Neural cell (in vitro differentiated cells): Measurements from ENCODE around the gene ADK. TPM values are rescaled to one million over a fixed set of nuclear protein-coding genes. Genes with fewer than 3 reads are reported as not detected.
"Not testable (repeated sequence)": the region's sequence is repeated elsewhere in the genome, so short reads cannot be mapped to it uniquely, and the experiment has no call there.

Source experiments
- H2AFZ ChIP-seq: fragments of 200-600, 300-800 bp; sonication (generic), shearing (Covaris generic); 2 replicates; pipeline ENCODE4 v1.6.0; 2014; ENCODE audit warnings: low read depth, mild to moderate bottlenecking, antibody characterized with exemption, low read length, moderate library complexity
- H3F3A ChIP-seq: fragments of 200-600 bp; shearing (Covaris generic); 2 replicates; pipeline ENCODE4 v1.6.1; 2016; ENCODE audit warnings: mild to moderate bottlenecking, moderate library complexity, mixed read lengths, antibody characterized with exemption, low read length; ENCODE audit not compliant: insufficient read depth, poor library complexity, severe bottlenecking
- H3K27ac ChIP-seq: fragments of 200-600, 300-800 bp; sonication (generic), shearing (Covaris generic); 2 replicates; pipeline ENCODE4 v1.5.1; 2014; ENCODE audit warnings: mild to moderate bottlenecking, low read length, moderate library complexity
- H3K27me3 ChIP-seq: fragments of 300-800, 200-600 bp; sonication (generic), shearing (Covaris generic); 2 replicates; pipeline ENCODE4 v1.6.0; 2014; ENCODE audit warnings: mild to moderate bottlenecking, low read depth, low read length, moderate library complexity; ENCODE audit not compliant: insufficient read depth
- H3K36me3 ChIP-seq: fragments of 300-800, 200-600 bp; sonication (generic), shearing (Covaris generic); 2 replicates; pipeline ENCODE4 v1.5.1; 2014; ENCODE audit warnings: mild to moderate bottlenecking, antibody characterized with exemption, low read length, moderate library complexity; ENCODE audit not compliant: insufficient read depth
- H3K4me2 ChIP-seq: fragments of 300-800, 200-600 bp; sonication (generic), shearing (Covaris generic); 2 replicates; pipeline ENCODE4 v1.6.0; 2014; ENCODE audit warnings: mild to moderate bottlenecking, low read length
- H3K4me3 ChIP-seq: fragments of 300-800, 200-600 bp; sonication (generic), shearing (Covaris generic); 2 replicates; pipeline ENCODE4 v1.5.1; 2014; ENCODE audit warnings: mild to moderate bottlenecking, low read length, moderate library complexity
- H3K79me2 ChIP-seq: fragments of 200-600 bp; shearing (Covaris generic); replicated peaks from 2 replicates; pipeline ENCODE4 v1.6.0; 2014; ENCODE audit warnings: mild to moderate bottlenecking, low read length, moderate library complexity; ENCODE audit not compliant: insufficient read depth
- H3K9ac ChIP-seq: fragments of 300-800, 200-600 bp; sonication (generic), shearing (Covaris generic); 2 replicates; pipeline ENCODE4 v1.6.1; 2016; ENCODE audit warnings: mild to moderate bottlenecking, low read length, mixed read lengths
- H3K9me2 ChIP-seq: fragments of 200-600 bp; shearing (Covaris generic); 2 replicates; pipeline ENCODE4 v1.6.1; 2016; ENCODE audit warnings: mild to moderate bottlenecking, low read length, mixed read lengths; ENCODE audit not compliant: insufficient read depth
- H3K9me3 ChIP-seq: fragments of 200-600, 300-800 bp; sonication (generic), shearing (Covaris generic); 2 replicates; pipeline ENCODE4 v1.6.1; 2016; ENCODE audit warnings: mild to moderate bottlenecking, mixed run types, low read length, moderate library complexity, mixed read lengths
- H4K20me1 ChIP-seq: fragments of 200-600 bp; shearing (Covaris generic); 2 replicates; pipeline ENCODE4 v1.6.1; 2016; ENCODE audit warnings: mild to moderate bottlenecking, mixed run types; ENCODE audit not compliant: insufficient read depth
- EP300 ChIP-seq: fragments of 450-650 bp; conservative IDR thresholded peaks from 2 replicates; pipeline ENCODE4 v1.6.1; 2014; ENCODE audit warnings: antibody characterized with exemption, mild to moderate bottlenecking, moderate library complexity; ENCODE audit not compliant: poor library complexity, severe bottlenecking
- EZH2 ChIP-seq: fragments of 200-600, 300-800 bp; shearing (Covaris generic), sonication (generic); IDR thresholded peaks from 2 replicates; pipeline ENCODE4 v1.6.1; 2014; ENCODE audit warnings: antibody characterized with exemption, low read length, borderline replicate concordance, mild to moderate bottlenecking; ENCODE audit not compliant: insufficient read depth, poor library complexity, severe bottlenecking
- MXI1 ChIP-seq: fragments of 450-650 bp; conservative IDR thresholded peaks from 2 replicates; pipeline ENCODE4 v1.6.1; 2014; ENCODE audit warnings: antibody characterized with exemption, mild to moderate bottlenecking; ENCODE audit not compliant: poor library complexity, severe bottlenecking
- POLR2AphosphoS5 ChIP-seq: IDR thresholded peaks from 2 replicates; pipeline ENCODE4 v1.6.1; 2012
- RAD21 ChIP-seq: fragments of 450-650 bp; conservative IDR thresholded peaks from 2 replicates; pipeline ENCODE4 v1.6.1; 2014; ENCODE audit warnings: antibody characterized with exemption, mild to moderate bottlenecking, moderate library complexity
- SMC3 ChIP-seq: fragments of 450-650 bp; conservative IDR thresholded peaks from 2 replicates; pipeline ENCODE4 v1.6.1; 2014; ENCODE audit warnings: antibody characterized with exemption, mild to moderate bottlenecking, moderate library complexity; ENCODE audit not compliant: poor library complexity
- TAF1 ChIP-seq: IDR thresholded peaks from 2 replicates; pipeline ENCODE4 v1.6.1; 2012; ENCODE audit warnings: low read depth
- polyA plus RNA-seq: library from polyadenylated mRNA; depleted of rRNA; stranded (reverse); fragments of >200 nt; gene quantifications from 2 replicates; pipeline ENCODE4 v1.2.3, GENCODE V29; 2014
- TF ChIP-seq, protein P1 (sequence below): IDR thresholded peaks from 2 replicates; pipeline ENCODE4 v1.6.1; 2012; ENCODE audit warnings: borderline replicate concordance
- TF ChIP-seq, protein P2 (sequence below): fragments of 450-650 bp; IDR thresholded peaks from 2 replicates; pipeline ENCODE4 v1.5.1; 2014; ENCODE audit warnings: antibody characterized with exemption, mild to moderate bottlenecking, moderate library complexity; ENCODE audit not compliant: poor library complexity, severe bottlenecking

Gene ADK
- polyA plus RNA-seq, 1 donor from 2014 or later, result 19.5 TPM

DNA sequence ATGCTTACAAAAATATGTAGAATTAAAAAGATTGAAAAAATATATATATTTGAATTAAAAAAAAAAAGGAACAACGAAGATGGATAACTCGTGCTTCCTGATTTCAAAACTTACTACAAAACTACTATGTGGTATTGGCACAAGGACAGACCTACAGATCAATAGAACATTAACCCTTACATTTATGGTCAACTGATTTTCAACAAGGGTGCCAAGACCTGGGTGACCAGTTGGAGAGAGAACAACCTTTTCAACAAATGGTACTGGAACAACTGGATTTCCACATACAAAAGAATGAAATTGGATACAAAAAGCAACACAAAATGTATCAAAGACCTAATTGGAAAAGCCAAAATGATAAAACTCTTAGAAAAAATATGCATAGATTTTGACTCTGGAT is 10.5 kb upstream of the ADK start:
- Histone ChIP-seq H4K20me1 (no peaks in the 10 kb centered on the region), H3K9ac (no peak overlapping the region), H3F3A (no peaks in the 10 kb centered on the region), H3K9me3 (no peaks in the 10 kb centered on the region), H3K79me2 (peaks cover 17% of the 10 kb centered on the region), H3K36me3 (peaks cover 9% of the 10 kb centered on the region), H3K9me2 (no peaks in the 10 kb centered on the region), H2AFZ (no peak overlapping the region), H3K4me2 (no peak overlapping the region), H3K4me3 (no peak overlapping the region), H3K27me3 (no peaks in the 10 kb centered on the region), H3K27ac (no peak overlapping the region)
- TF ChIP-seq SMC3 (no peak), EZH2 (no peak), TAF1 (no peak), RAD21 (no peak), POLR2AphosphoS5 (no peak), MXI1 (no peak)
- TF ChIP-seq, protein P1, sequence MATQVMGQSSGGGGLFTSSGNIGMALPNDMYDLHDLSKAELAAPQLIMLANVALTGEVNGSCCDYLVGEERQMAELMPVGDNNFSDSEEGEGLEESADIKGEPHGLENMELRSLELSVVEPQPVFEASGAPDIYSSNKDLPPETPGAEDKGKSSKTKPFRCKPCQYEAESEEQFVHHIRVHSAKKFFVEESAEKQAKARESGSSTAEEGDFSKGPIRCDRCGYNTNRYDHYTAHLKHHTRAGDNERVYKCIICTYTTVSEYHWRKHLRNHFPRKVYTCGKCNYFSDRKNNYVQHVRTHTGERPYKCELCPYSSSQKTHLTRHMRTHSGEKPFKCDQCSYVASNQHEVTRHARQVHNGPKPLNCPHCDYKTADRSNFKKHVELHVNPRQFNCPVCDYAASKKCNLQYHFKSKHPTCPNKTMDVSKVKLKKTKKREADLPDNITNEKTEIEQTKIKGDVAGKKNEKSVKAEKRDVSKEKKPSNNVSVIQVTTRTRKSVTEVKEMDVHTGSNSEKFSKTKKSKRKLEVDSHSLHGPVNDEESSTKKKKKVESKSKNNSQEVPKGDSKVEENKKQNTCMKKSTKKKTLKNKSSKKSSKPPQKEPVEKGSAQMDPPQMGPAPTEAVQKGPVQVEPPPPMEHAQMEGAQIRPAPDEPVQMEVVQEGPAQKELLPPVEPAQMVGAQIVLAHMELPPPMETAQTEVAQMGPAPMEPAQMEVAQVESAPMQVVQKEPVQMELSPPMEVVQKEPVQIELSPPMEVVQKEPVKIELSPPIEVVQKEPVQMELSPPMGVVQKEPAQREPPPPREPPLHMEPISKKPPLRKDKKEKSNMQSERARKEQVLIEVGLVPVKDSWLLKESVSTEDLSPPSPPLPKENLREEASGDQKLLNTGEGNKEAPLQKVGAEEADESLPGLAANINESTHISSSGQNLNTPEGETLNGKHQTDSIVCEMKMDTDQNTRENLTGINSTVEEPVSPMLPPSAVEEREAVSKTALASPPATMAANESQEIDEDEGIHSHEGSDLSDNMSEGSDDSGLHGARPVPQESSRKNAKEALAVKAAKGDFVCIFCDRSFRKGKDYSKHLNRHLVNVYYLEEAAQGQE, result no peak
- TF ChIP-seq, protein P2, sequence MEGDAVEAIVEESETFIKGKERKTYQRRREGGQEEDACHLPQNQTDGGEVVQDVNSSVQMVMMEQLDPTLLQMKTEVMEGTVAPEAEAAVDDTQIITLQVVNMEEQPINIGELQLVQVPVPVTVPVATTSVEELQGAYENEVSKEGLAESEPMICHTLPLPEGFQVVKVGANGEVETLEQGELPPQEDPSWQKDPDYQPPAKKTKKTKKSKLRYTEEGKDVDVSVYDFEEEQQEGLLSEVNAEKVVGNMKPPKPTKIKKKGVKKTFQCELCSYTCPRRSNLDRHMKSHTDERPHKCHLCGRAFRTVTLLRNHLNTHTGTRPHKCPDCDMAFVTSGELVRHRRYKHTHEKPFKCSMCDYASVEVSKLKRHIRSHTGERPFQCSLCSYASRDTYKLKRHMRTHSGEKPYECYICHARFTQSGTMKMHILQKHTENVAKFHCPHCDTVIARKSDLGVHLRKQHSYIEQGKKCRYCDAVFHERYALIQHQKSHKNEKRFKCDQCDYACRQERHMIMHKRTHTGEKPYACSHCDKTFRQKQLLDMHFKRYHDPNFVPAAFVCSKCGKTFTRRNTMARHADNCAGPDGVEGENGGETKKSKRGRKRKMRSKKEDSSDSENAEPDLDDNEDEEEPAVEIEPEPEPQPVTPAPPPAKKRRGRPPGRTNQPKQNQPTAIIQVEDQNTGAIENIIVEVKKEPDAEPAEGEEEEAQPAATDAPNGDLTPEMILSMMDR, result no peak

DNA sequence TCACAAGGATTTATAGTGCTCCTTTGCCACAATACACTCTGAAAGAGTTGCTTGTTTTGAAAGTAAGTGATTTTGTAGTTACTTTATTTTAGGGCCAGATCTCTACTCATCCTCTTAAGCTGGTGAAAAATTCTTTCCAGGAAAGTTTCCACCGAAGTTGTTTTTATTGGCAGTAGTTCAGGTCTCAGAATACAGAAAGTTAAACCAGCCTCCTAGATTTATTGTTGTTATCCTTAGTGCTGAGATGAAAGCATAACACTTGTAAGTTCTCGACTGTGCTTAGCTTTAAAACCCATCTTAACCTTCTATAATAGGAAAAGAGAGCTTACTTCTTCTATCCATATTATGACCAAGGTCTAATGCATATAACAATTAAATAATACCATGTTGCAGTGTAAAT is 5.9 kb upstream of the ADK start:
- Histone ChIP-seq H3K4me2 (no peak overlapping the region), H3K9me3 (no peaks in the 10 kb centered on the region), H3K4me3 (no peak overlapping the region), H3K36me3 (no peaks in the 10 kb centered on the region), H3K9me2 (no peaks in the 10 kb centered on the region), H3K9ac (no peak overlapping the region), H3K27me3 (no peaks in the 10 kb centered on the region), H3F3A (no peaks in the 10 kb centered on the region), H3K27ac (no peak overlapping the region), H4K20me1 (no peaks in the 10 kb centered on the region), H2AFZ (no peak overlapping the region), H3K79me2 (peaks cover 49% of the 10 kb centered on the region)
- TF ChIP-seq RAD21, result no peak
- TF ChIP-seq TAF1, result no peak
- TF ChIP-seq, protein P1, result no peak
- TF ChIP-seq, protein P2, result no peak
- TF ChIP-seq POLR2AphosphoS5, result no peak
- TF ChIP-seq EZH2, result no peak
- TF ChIP-seq MXI1, result no peak
- TF ChIP-seq EP300, result no peak
- no peak for TF ChIP-seq SMC3

DNA sequence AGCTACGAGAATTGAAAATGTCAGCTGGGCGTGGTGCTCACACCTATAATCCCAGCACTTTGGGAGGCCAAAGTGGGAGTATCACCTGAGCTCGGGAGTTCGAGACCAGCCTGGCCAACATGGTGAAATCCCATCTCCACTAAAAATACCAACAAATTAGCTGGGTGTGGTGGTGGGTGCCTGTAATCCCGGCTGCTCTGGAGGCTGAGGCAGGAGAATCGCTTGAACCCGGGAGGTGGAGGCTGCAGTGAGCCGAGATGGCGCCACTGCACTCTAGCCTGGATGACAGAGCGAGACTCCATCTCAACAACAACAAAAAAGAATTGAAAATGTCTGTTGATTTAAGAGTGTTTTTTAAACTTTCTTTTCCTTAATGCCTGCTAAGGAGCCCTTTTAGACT is 4.0 kb upstream of the ADK start:
- not testable (repeated sequence) for H3K4me3 ChIP-seq, H3K9me2 ChIP-seq, H3K27ac ChIP-seq, H3K36me3 ChIP-seq, H3F3A ChIP-seq, H3K9ac ChIP-seq, H3K27me3 ChIP-seq, H3K4me2 ChIP-seq, H3K9me3 ChIP-seq, H2AFZ ChIP-seq, H4K20me1 ChIP-seq
- H3K79me2 ChIP-seq, result peaks cover 47% of the 10 kb centered on the region
